HPDE6-E6E7 (cell line): Measurements from ENCODE around the gene MACF1.

Source experiments
- DNase-seq: peaks from one replicate; pipeline ENCODE4 v3.0.0; 2011; ENCODE audit warnings: missing footprints; ENCODE audit errors: extremely low spot score

Gene MACF1

GRCh38 chr1:39352881-39353280 is 148.4 kb downstream of the MACF1 start:
- DNase-seq, result no peak

GRCh38 chr1:39354572-39354971 is 150.1 kb downstream of the MACF1 start:
- DNase-seq, result no peak

- no peak for DNase-seq
These were observed 154.0 kb downstream of the MACF1 start for GRCh38 chr1:39358491-39358890.

GRCh38 chr1:39359028-39359570 is 154.6 kb downstream of the MACF1 start:
- no peak for DNase-seq

- DNase-seq, result no peak
These were observed 156.2 kb downstream of the MACF1 start for GRCh38 chr1:39360731-39361130.

- DNase-seq, result no peak
These were observed 157.0 kb downstream of the MACF1 start for GRCh38 chr1:39361446-39361845.

- no peak for DNase-seq
These were observed 158.8 kb downstream of the MACF1 start for GRCh38 chr1:39363267-39363666.

GRCh38 chr1:39368045-39368444 is 163.6 kb downstream of the MACF1 start:
- no peak for DNase-seq

- DNase-seq, result no peak
These were observed 165.1 kb downstream of the MACF1 start for GRCh38 chr1:39369565-39369964.

GRCh38 chr1:39370602-39371001 is 166.1 kb downstream of the MACF1 start:
- DNase-seq, result no peak

- no peak for DNase-seq
These were observed 167.6 kb downstream of the MACF1 start for GRCh38 chr1:39372105-39372504.

GRCh38 chr1:39376656-39377055 is 172.2 kb downstream of the MACF1 start:
- DNase-seq, result no peak

- peak; percentile 64 for DNase-seq
These were observed 173.9 kb downstream of the MACF1 start for GRCh38 chr1:39378377-39378776.

GRCh38 chr1:39379187-39379586 is 174.7 kb downstream of the MACF1 start:
- DNase-seq, result no peak

GRCh38 chr1:39380036-39380435 is 175.5 kb downstream of the MACF1 start:
- no peak for DNase-seq

- no peak for DNase-seq
These were observed 177.3 kb downstream of the MACF1 start for GRCh38 chr1:39381839-39382238.

GRCh38 chr1:39384305-39384704 is 179.8 kb downstream of the MACF1 start:
- DNase-seq, result no peak

- no peak for DNase-seq
These were observed 180.8 kb downstream of the MACF1 start for GRCh38 chr1:39385067-39385988.

GRCh38 chr1:39386997-39387396 is 182.5 kb downstream of the MACF1 start:
- DNase-seq, result no peak

GRCh38 chr1:39387452-39387851 is 183.0 kb downstream of the MACF1 start:
- peak; percentile 44 for DNase-seq

- peak; percentile 77 for DNase-seq
These were observed 187.5 kb downstream of the MACF1 start for GRCh38 chr1:39391691-39392679.
